Gastrocnemius medialis (tissue), 4 donors: ENCODE measurements around the gene MME. TPM values are rescaled to one million over a fixed set of nuclear protein-coding genes. Genes with fewer than 3 reads are reported as not detected.

Experiments used
- ATAC-seq, 2 donors: fragments of 150-250 bp; one replicate each; pipeline ENCODE4 v1.9.1; 2016
- DNase-seq, 2 donors: peaks; one replicate each; pipeline ENCODE4 v3.0.0-alpha.2; 2019
- H3K27ac ChIP-seq, 4 donors: fragments of 200-600 bp; sonication (generic); 1 replicate in 1 of 4; 2 replicates in 3 of 4; pipeline ENCODE4 v1.5.1; 2016 to 2018; ENCODE audit warnings: mild to moderate bottlenecking in 2 of 4, moderate library complexity in 1 of 4
- H3K27me3 ChIP-seq, 3 donors: fragments of 200-600 bp; sonication (generic) in 2 of 3; 1 replicate in 1 of 3; 2 replicates in 2 of 3; pipeline versions ENCODE4 v1.5.1 to v1.6.0; 2016 to 2019; ENCODE audit warnings: mild to moderate bottlenecking in 1 of 3, moderate library complexity in 1 of 3
- H3K36me3 ChIP-seq, 2 donors: fragments of 200-600 bp; sonication (generic) in 1 of 2; one replicate each; pipeline ENCODE4 v1.5.1; 2017 to 2018
- H3K4me1 ChIP-seq, 2 donors: fragments of 200-600 bp; sonication (generic) in 1 of 2; one replicate each; pipeline ENCODE4 v1.5.1; 2016 to 2017; ENCODE audit warnings: mild to moderate bottlenecking in 2 of 2
- H3K4me3 ChIP-seq, 4 donors: fragments of 200-600 bp; sonication (generic) in 3 of 4; 1 replicate in 1 of 4; 2 replicates in 3 of 4; pipeline ENCODE4 v1.5.1; 2016 to 2019; ENCODE audit warnings: mild to moderate bottlenecking in 2 of 4
- H3K9me3 ChIP-seq, 3 donors: fragments of 200-600 bp; sonication (generic) in 2 of 3; 1 replicate in 1 of 3; 2 replicates in 2 of 3; pipeline ENCODE4 v1.5.1; 2016 to 2019
- CTCF ChIP-seq, 5 experiments: fragments of 450-650 bp in 3 of 5; fragments of 200-600 bp in 2 of 5; sonication (generic) in 2 of 5; IDR thresholded peaks in 4 of 5; conservative IDR thresholded peaks in 1 of 5; 1 replicate in 4 of 5; 2 replicates in 1 of 5; pipeline ENCODE4 v1.5.1; 2016 to 2019; ENCODE audit warnings: antibody characterized with exemption in 5 of 5, mild to moderate bottlenecking in 3 of 5, moderate library complexity in 3 of 5
- POLR2A ChIP-seq, 2 donors: fragments of 450-650 bp; IDR thresholded peaks; one replicate each; pipeline ENCODE4 v1.6.1; 2017; ENCODE audit warnings: antibody characterized with exemption in 2 of 2, mild to moderate bottlenecking in 2 of 2, moderate library complexity in 2 of 2
- in situ Hi-C, 4 donors: fragments of 200-750 bp; cut with MboI; loops; one replicate each; pipeline versions ENCODE4 v1.15.0 to v1.8.0; 2017; ENCODE audit warnings: low sequenced_read_pairs in 4 of 4
- intact Hi-C: fragments of 100-400 bp; cut with DNase I; formaldehyde crosslinking; loops from one replicate; pipeline ENCODE4 v1.15.1; 2023; ENCODE audit warnings: low total_unique reads
- total RNA-seq, 4 donors: library from RNA; depleted of rRNA; stranded (reverse); fragments of >200 nt; gene quantifications; one replicate each; pipeline versions ENCODE4 v1.1.0 to v1.2.3, GENCODE V29; 2016

MME gene
- total RNA-seq, 4 donors from 2014 or later: 40.9 to 95.4 (median 68.0) TPM

- in situ Hi-C loops: no loop called here
- Histone ChIP-seq H3K27ac (peak overlapping the region in 1 of 4 donors; percentile 16), H3K4me1 (peaks cover 0 to 12% of the 10 kb centered on the region in 2 donors), H3K4me3 (no peak overlapping the region), H3K36me3 (no peaks in the 10 kb centered on the region), H3K27me3 (no peaks in the 10 kb centered on the region), H3K9me3 (no peaks in the 10 kb centered on the region)
- no peak for TF ChIP-seq CTCF (IDR thresholded peaks at IDR 0.05 in 4 of 5, conservative IDR thresholded peaks at IDR 0.05 in 1 of 5)
- no peak for DNase-seq
- no peak for ATAC-seq
- intact Hi-C loops: loop anchor here (1.0 kb wide), 1 partner anchor 33 kb away; no protein-coding TSS in a partner anchor
These were observed 78.4 kb downstream of the MME start for GRCh38 chr3:155158346-155159037.

- in situ Hi-C loops: no loop called here
- DNase-seq: no peak
These were observed 79.2 kb downstream of the MME start for GRCh38 chr3:155159301-155159700.

GRCh38 chr3:155161640-155162292 is 81.6 kb downstream of the MME start:
- Histone ChIP-seq H3K27me3 (no peaks in the 10 kb centered on the region), H3K36me3 (no peaks in the 10 kb centered on the region), H3K4me3 (no peak overlapping the region), H3K27ac (no peak overlapping the region), H3K9me3 (no peaks in the 10 kb centered on the region), H3K4me1 (peaks cover 0 to 12% of the 10 kb centered on the region in 2 donors)
- TF ChIP-seq POLR2A (IDR thresholded peaks at IDR 0.05) (no peak), CTCF (IDR thresholded peaks at IDR 0.05 in 4 of 5, conservative IDR thresholded peaks at IDR 0.05 in 1 of 5) (no peak)
- DNase-seq (no peak), ATAC-seq (no peak)
- intact Hi-C loops: no loop called here
- in situ Hi-C loops: no loop called here

More at GRCh38 chr3:155159301-155159700, 79.2 kb downstream of the MME start:
- Histone ChIP-seq H3K4me3 (no peak overlapping the region), H3K27me3 (no peaks in the 10 kb centered on the region), H3K36me3 (no peaks in the 10 kb centered on the region), H3K27ac (peak overlapping the region in 1 of 4 donors; percentile 16), H3K4me1 (peaks cover 0 to 12% of the 10 kb centered on the region in 2 donors), H3K9me3 (no peaks in the 10 kb centered on the region)
- TF ChIP-seq POLR2A (IDR thresholded peaks at IDR 0.05): no peak
- TF ChIP-seq CTCF (IDR thresholded peaks at IDR 0.05 in 4 of 5, conservative IDR thresholded peaks at IDR 0.05 in 1 of 5): no peak
- intact Hi-C loops: loop anchor here (1.0 kb wide), 1 partner anchor 32 kb away; no protein-coding TSS in a partner anchor
- ATAC-seq: peak; percentile 35 to 50

- no peak overlapping the region for H3K4me3 ChIP-seq
- TF ChIP-seq POLR2A (IDR thresholded peaks at IDR 0.05): no peak
- no peak for TF ChIP-seq CTCF (IDR thresholded peaks at IDR 0.05 in 4 of 5, conservative IDR thresholded peaks at IDR 0.05 in 1 of 5)
- H3K27me3 ChIP-seq: no peaks in the 10 kb centered on the region
- H3K27ac ChIP-seq: no peak overlapping the region
- peaks cover 0 to 3% of the 10 kb centered on the region in 2 donors for H3K36me3 ChIP-seq
- no peaks in the 10 kb centered on the region for H3K9me3 ChIP-seq
- peaks cover 0 to 2% of the 10 kb centered on the region in 2 donors for H3K4me1 ChIP-seq
- in situ Hi-C loops (no loop called here), intact Hi-C loops (no loop called here)
- no peak for DNase-seq
- no peak for ATAC-seq
These were observed 84.2 kb downstream of the MME start for GRCh38 chr3:155164306-155164705.
